GM19468 (cell line): ENCODE data around the gene RERE.
"Not testable (repeated sequence)": the region's sequence is repeated elsewhere in the genome, so short reads cannot be mapped to it uniquely, and the experiment has no call there.

ENCODE experiments used
- ATAC-seq: cut with Tn5 transposase; IDR thresholded peaks from one replicate; pipeline ENCODE4 v1.9.1; 2021; ENCODE audit warnings: mild to moderate bottlenecking, moderate library complexity, moderate number of reproducible peaks; ENCODE audit not compliant: unreplicated experiment; ENCODE audit errors: extremely low read depth

The RERE gene

GRCh38 chr1:8727809-8728213 lies 89.6 kb downstream of the RERE start:
- no peak for ATAC-seq

- not testable (repeated sequence) for ATAC-seq
Observed at GRCh38 chr1:8727316-8727715, 90.1 kb downstream of the RERE start.

GRCh38 chr1:8726801-8727186 lies 90.6 kb downstream of the RERE start:
- ATAC-seq, result not testable (repeated sequence)

- no peak for ATAC-seq
Observed at GRCh38 chr1:8723010-8723409, 94.4 kb downstream of the RERE start.

GRCh38 chr1:8722366-8722765 lies 95.1 kb downstream of the RERE start:
- ATAC-seq, result no peak

GRCh38 chr1:8721679-8722324 lies 95.6 kb downstream of the RERE start:
- ATAC-seq, result no peak

GRCh38 chr1:8720347-8720746 lies 97.1 kb downstream of the RERE start:
- ATAC-seq, result no peak

GRCh38 chr1:8718850-8719361 lies 98.5 kb downstream of the RERE start:
- ATAC-seq, result no peak

GRCh38 chr1:8717148-8717547 lies 100.3 kb downstream of the RERE start:
- ATAC-seq, result no peak

- ATAC-seq, result no peak
Observed at GRCh38 chr1:8716238-8716637, 101.2 kb downstream of the RERE start.

- ATAC-seq, result no peak
Observed at GRCh38 chr1:8714173-8714572, 103.3 kb downstream of the RERE start.

GRCh38 chr1:8712413-8713231 lies 104.8 kb downstream of the RERE start:
- ATAC-seq, result no peak

GRCh38 chr1:8711873-8712412 lies 105.5 kb downstream of the RERE start:
- no peak for ATAC-seq

- ATAC-seq, result no peak
Observed at GRCh38 chr1:8711151-8711550, 106.3 kb downstream of the RERE start.

- no peak for ATAC-seq
Observed at GRCh38 chr1:8708259-8708658, 109.2 kb downstream of the RERE start.

GRCh38 chr1:8706995-8707396 lies 110.4 kb downstream of the RERE start:
- no peak for ATAC-seq

GRCh38 chr1:8706291-8706690 lies 111.1 kb downstream of the RERE start:
- no peak for ATAC-seq

GRCh38 chr1:8704866-8705506 lies 112.5 kb downstream of the RERE start:
- ATAC-seq, result no peak

- ATAC-seq, result no peak
Observed at GRCh38 chr1:8702850-8703810, 114.3 kb downstream of the RERE start.

GRCh38 chr1:8702472-8702849 lies 115.0 kb downstream of the RERE start:
- no peak for ATAC-seq
